Measurements from ENCODE around the gene SMYD2.

SMYD2 gene, protein sequence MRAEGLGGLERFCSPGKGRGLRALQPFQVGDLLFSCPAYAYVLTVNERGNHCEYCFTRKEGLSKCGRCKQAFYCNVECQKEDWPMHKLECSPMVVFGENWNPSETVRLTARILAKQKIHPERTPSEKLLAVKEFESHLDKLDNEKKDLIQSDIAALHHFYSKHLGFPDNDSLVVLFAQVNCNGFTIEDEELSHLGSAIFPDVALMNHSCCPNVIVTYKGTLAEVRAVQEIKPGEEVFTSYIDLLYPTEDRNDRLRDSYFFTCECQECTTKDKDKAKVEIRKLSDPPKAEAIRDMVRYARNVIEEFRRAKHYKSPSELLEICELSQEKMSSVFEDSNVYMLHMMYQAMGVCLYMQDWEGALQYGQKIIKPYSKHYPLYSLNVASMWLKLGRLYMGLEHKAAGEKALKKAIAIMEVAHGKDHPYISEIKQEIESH

DNA sequence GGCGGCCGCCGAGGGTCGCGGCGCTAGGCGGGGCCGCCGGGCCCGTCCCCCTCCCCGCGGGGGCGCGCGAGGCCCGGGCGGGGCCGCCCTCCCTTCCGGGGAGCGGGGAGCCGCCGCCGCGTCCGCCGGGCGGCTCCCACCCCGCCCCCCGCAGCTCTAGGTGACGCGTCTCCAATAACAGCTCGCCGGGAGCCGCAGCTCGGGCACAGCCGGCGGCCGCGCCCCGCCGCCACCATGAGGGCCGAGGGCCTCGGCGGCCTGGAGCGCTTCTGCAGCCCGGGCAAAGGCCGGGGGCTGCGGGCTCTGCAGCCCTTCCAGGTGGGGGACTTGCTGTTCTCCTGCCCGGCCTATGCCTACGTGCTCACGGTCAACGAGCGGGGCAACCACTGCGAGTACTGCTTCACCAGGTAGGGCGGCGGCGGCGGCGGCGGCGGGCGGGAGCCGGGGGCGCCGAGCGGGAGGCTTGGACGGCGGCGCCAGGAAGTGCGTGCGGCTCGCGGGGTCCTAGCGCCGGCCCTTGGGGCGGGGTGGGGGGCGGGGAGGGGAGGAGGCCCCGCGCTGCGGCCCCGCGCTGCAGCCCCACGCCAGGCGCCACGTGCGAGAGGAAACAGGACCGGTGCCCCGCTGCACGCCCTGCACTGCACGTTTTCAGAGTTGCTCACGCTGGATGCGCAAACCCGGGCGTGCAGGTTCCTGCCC, at the start of gene SMYD2:
Gene SMYD2, plus strand, starts transcription at position 139 of the 699 bp plus-strand sequence. Its CDS starts 96 bp downstream, at position 235.
- DNase-seq (ENCODE audit: low spot score) = peak; percentile 90
- TF ChIP-seq, protein P1, sequence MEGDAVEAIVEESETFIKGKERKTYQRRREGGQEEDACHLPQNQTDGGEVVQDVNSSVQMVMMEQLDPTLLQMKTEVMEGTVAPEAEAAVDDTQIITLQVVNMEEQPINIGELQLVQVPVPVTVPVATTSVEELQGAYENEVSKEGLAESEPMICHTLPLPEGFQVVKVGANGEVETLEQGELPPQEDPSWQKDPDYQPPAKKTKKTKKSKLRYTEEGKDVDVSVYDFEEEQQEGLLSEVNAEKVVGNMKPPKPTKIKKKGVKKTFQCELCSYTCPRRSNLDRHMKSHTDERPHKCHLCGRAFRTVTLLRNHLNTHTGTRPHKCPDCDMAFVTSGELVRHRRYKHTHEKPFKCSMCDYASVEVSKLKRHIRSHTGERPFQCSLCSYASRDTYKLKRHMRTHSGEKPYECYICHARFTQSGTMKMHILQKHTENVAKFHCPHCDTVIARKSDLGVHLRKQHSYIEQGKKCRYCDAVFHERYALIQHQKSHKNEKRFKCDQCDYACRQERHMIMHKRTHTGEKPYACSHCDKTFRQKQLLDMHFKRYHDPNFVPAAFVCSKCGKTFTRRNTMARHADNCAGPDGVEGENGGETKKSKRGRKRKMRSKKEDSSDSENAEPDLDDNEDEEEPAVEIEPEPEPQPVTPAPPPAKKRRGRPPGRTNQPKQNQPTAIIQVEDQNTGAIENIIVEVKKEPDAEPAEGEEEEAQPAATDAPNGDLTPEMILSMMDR (IDR thresholded peaks at IDR 0.05; ENCODE audit: extremely low read depth, missing control alignments) = no peak

DNA sequence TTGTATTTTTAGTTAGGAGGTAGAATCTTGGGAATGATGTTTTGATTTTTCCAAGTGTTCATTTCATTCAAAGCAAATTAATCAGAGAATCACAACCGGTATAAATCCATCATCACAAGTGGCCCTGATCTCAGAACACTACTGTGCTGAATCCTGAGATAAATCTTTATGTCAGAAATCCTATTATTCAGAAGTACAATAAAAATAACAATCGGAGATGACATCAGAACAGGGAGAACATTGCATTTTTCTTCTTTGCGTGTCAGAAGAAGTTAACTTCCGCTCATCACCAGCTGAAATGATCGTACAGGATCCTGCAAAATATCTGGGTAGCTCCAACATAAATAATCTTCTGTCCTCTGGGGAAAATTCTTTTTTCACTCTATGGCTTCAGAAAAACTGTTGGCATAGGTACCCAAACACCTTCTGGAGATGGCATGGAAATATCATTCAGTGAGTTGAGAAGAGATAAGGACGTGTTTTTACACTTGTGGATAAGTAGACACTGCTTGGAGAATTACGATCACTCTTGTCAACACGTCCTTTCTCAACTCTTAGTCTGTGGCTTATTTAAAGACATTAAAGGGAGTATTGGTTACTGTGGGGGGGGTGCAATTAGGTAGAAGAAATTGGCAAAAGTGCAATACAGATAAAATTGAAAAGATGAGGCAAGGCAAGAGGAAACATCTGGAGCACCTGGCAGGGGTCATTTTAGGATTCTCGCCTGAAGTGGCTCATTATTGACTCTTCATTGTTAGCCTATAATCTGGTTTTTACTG, 46.9 kb upstream of the SMYD2 start:
- TF ChIP-seq, protein P1 (IDR thresholded peaks at IDR 0.05; ENCODE audit: extremely low read depth, missing control alignments) = no peak
- DNase-seq (ENCODE audit: low spot score) = no peak

DNA sequence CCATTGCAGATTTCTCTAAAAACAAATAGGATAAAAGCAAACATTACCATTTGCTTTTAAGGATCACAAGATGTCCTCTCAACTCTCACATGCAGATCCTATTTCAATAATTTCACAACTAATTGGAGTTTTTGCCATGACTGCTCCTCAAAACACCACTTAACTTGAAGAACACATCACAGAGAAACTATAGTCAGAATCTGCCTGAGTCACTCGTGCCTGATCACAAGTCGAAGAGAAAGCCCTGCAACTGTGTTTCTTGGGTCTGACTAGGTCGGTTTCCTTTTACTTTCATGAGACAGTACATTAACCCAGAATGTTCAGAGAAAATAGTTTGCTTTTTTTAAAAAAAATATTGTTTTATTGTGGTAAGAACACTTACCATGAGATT, 46.3 kb upstream of the SMYD2 start:
- TF ChIP-seq, protein P1 (IDR thresholded peaks at IDR 0.05; ENCODE audit: extremely low read depth, missing control alignments) = no peak
- no peak for DNase-seq (ENCODE audit: low spot score)

DNA sequence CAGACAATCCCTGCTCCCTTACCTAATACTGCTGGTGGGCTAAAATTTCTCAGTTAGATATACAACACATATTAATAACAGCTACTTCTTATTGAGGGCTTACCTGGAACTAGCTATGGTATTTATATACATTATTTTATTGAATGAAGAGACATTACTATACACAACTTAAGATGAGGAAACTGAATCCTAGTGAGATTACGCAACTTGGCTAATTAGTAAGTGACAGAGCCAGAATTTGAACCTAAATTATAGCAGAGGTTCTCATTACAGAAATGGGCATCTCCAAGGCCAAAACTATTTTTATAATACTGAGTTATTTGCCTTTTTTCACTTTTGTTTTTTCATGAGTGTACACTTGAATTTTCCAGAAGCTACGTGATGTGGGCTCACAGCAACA, 44.5 kb upstream of the SMYD2 start:
- TF ChIP-seq, protein P1 (IDR thresholded peaks at IDR 0.05; ENCODE audit: extremely low read depth, missing control alignments) = no peak
- DNase-seq (ENCODE audit: low spot score) = no peak

DNA sequence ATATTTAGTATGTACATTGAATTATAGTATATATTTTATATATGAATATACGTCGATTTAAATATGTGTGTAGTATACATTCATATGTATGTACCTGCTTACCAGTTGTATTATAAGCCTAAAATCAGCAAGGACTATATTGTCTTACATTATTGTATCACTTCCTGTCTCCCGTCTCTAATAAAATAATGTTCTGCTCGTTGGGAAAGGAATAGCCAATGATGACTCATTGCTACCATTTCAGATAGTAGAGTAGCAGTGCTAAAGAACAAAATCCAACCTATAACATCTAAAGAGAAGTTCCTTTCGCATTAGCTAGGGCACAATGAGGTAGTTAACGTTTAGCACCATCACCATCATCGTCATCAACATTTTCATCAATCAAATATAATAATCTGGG, 39.9 kb upstream of the SMYD2 start:
- no peak for DNase-seq (ENCODE audit: low spot score)
- TF ChIP-seq, protein P1 (IDR thresholded peaks at IDR 0.05; ENCODE audit: extremely low read depth, missing control alignments) = no peak

DNA sequence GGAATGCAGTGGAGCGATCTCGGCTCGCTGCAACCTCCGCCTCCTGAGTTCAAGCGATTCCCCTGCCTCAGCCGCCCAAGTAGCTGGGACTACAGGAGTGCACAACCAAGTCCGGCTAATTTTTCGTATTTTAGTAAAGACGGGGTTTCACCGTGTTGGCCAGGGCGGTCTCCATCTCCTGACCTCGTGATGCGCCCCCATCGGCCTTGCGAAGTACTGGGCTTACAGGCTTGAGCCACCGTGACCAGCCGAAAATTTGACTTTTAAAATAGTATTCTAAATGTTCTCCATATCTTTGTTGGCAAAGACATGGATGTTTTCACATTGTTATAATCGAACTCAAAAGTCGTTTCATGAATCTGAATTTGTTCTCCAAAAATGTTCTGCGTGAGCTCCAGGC, 36.7 kb upstream of the SMYD2 start:
- DNase-seq (ENCODE audit: low spot score) = no peak
- TF ChIP-seq, protein P1 (IDR thresholded peaks at IDR 0.05; ENCODE audit: extremely low read depth, missing control alignments) = no peak
